GM12878 (cell line): Measurements from ENCODE around the gene SETD2.

ENCODE experiments used
- BRCA1 ChIP-seq: IDR thresholded peaks from 2 replicates; pipeline ENCODE4 v1.6.1; 2011; ENCODE audit warnings: low read depth, low read length, improper control_type of control experiment
- ESRRA ChIP-seq: IDR thresholded peaks from 2 replicates; pipeline ENCODE4 v1.6.1; 2012; ENCODE audit warnings: mild to moderate bottlenecking, low read length, improper control_type of control experiment
- SMAD1 ChIP-seq: fragments of 450-650 bp; IDR thresholded peaks from 2 replicates; pipeline ENCODE4 v1.6.1; 2018; ENCODE audit warnings: mild to moderate bottlenecking, low read depth; ENCODE audit not compliant: partially characterized antibody
- ZNF274 ChIP-seq: IDR thresholded peaks from one replicate; pipeline ENCODE4 v1.8.0; 2011; ENCODE audit not compliant: insufficient read length, insufficient read depth
- TF ChIP-seq, protein P1 (sequence below): IDR thresholded peaks from 2 replicates; pipeline ENCODE4 v1.6.1; 2012; ENCODE audit warnings: low read depth, low read length, improper control_type of control experiment
- TF ChIP-seq, protein P2 (sequence below), 3 experiments: IDR thresholded peaks in 2 of 3; conservative IDR thresholded peaks in 1 of 3; 2 replicates each; pipeline ENCODE4 v1.5.1; 2011; ENCODE audit warnings: low read depth in 3 of 3, low read length in 3 of 3, mild to moderate bottlenecking in 3 of 3, control low read depth in 2 of 3, moderate library complexity in 2 of 3, inconsistent platforms in 1 of 3, mixed read lengths in 1 of 3; ENCODE audit not compliant: control insufficient read depth in 2 of 3, insufficient read depth in 1 of 3; ENCODE audit errors: extremely low read depth in 1 of 3
- TF ChIP-seq, protein P3 (sequence below): IDR thresholded peaks from 2 replicates; pipeline ENCODE4 v1.6.1; 2011; ENCODE audit warnings: borderline replicate concordance, low read depth, mild to moderate bottlenecking, moderate library complexity, mixed read lengths, low read length; ENCODE audit not compliant: insufficient read depth; ENCODE audit errors: extremely low read length

- TF ChIP-seq, protein P1, sequence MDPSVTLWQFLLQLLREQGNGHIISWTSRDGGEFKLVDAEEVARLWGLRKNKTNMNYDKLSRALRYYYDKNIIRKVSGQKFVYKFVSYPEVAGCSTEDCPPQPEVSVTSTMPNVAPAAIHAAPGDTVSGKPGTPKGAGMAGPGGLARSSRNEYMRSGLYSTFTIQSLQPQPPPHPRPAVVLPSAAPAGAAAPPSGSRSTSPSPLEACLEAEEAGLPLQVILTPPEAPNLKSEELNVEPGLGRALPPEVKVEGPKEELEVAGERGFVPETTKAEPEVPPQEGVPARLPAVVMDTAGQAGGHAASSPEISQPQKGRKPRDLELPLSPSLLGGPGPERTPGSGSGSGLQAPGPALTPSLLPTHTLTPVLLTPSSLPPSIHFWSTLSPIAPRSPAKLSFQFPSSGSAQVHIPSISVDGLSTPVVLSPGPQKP, result no peak
- TF ChIP-seq SMAD1 (no peak), ESRRA (no peak), ZNF274 (no peak), BRCA1 (no peak)
- TF ChIP-seq, protein P2, sequence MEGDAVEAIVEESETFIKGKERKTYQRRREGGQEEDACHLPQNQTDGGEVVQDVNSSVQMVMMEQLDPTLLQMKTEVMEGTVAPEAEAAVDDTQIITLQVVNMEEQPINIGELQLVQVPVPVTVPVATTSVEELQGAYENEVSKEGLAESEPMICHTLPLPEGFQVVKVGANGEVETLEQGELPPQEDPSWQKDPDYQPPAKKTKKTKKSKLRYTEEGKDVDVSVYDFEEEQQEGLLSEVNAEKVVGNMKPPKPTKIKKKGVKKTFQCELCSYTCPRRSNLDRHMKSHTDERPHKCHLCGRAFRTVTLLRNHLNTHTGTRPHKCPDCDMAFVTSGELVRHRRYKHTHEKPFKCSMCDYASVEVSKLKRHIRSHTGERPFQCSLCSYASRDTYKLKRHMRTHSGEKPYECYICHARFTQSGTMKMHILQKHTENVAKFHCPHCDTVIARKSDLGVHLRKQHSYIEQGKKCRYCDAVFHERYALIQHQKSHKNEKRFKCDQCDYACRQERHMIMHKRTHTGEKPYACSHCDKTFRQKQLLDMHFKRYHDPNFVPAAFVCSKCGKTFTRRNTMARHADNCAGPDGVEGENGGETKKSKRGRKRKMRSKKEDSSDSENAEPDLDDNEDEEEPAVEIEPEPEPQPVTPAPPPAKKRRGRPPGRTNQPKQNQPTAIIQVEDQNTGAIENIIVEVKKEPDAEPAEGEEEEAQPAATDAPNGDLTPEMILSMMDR (IDR thresholded peaks at IDR 0.05 in 2 of 3, conservative IDR thresholded peaks at IDR 0.05 in 1 of 3; ENCODE audit: control insufficient read depth in 2 of 3, extremely low read depth in 1 of 3, insufficient read depth in 1 of 3, low read depth in 3 of 3, low read length in 3 of 3), result no peak
- TF ChIP-seq, protein P3, sequence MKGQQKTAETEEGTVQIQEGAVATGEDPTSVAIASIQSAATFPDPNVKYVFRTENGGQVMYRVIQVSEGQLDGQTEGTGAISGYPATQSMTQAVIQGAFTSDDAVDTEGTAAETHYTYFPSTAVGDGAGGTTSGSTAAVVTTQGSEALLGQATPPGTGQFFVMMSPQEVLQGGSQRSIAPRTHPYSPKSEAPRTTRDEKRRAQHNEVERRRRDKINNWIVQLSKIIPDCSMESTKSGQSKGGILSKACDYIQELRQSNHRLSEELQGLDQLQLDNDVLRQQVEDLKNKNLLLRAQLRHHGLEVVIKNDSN, result no peak
Measured at GRCh38 chr3:47073685-47074084, 90.2 kb downstream of the SETD2 start.
